Right lobe of liver (tissue), 6 donors: ENCODE data around the gene PTPRD. TPM values are rescaled to one million over a fixed set of nuclear protein-coding genes. Genes with fewer than 3 reads are reported as not detected.

Experiments used
- ATAC-seq, 4 donors: fragments of 200-7000 bp; cut with Tn5 transposase; one replicate each; pipeline ENCODE4 v1.9.1; 2020; ENCODE audit warnings: mild to moderate bottlenecking in 4 of 4, moderate library complexity in 4 of 4
- DNase-seq, 3 donors: peaks; one replicate each; pipeline ENCODE4 v3.0.0-alpha.2; 2020
- H3K27ac ChIP-seq, 3 donors: fragments of 200-600 bp; one replicate each; pipeline ENCODE4 v1.8.0; 2022
- H3K27me3 ChIP-seq, 2 donors: fragments of 200-600 bp; one replicate each; pipeline ENCODE4 v1.8.0; 2022
- H3K36me3 ChIP-seq, 4 donors: fragments of 200-600 bp; sonication (generic) in 1 of 4; one replicate each; pipeline versions ENCODE4 v1.5.1 to v1.8.0; 2017 to 2022; ENCODE audit warnings: control low read depth in 1 of 4
- H3K4me1 ChIP-seq, 4 donors: fragments of 200-600 bp; sonication (generic) in 1 of 4; one replicate each; pipeline versions ENCODE4 v1.5.1 to v1.8.0; 2017 to 2022; ENCODE audit warnings: control low read depth in 1 of 4
- H3K4me3 ChIP-seq, 3 donors: fragments of 200-600 bp; one replicate each; pipeline ENCODE4 v1.8.0; 2022
- H3K9me3 ChIP-seq, 4 donors: fragments of 200-600 bp; sonication (generic) in 1 of 4; one replicate each; pipeline versions ENCODE4 v1.5.1 to v1.8.0; 2017 to 2022; ENCODE audit warnings: control low read depth in 1 of 4
- CTCF ChIP-seq, 4 donors: fragments of 200-600 bp in 3 of 4; fragments of 450-650 bp in 1 of 4; IDR thresholded peaks; one replicate each; pipeline versions ENCODE4 v1.5.1 to v1.8.0; 2016 to 2022; ENCODE audit warnings: antibody characterized with exemption in 4 of 4, mild to moderate bottlenecking in 2 of 4
- POLR2A ChIP-seq: fragments of 450-650 bp; IDR thresholded peaks from one replicate; pipeline ENCODE4 v1.6.1; 2017; ENCODE audit warnings: antibody characterized with exemption, mild to moderate bottlenecking
- WGBS: methylation state at CpG from one replicate; pipeline ENCODE4 v1.1.6; 2018; ENCODE audit warnings: low coverage, low lambda C conversion rate; ENCODE audit not compliant: insufficient coverage; ENCODE audit errors: missing lambda C conversion rate; 5-methylcytosine and 5-hydroxymethylcytosine counted together
- intact Hi-C, 2 donors: fragments of 100-400 bp; cut with DNase I; formaldehyde crosslinking; loops; one replicate each; pipeline versions ENCODE4 v1.11.2 to v1.14.1; 2022
- total RNA-seq, 6 experiments: library from RNA; depleted of rRNA in 2 of 6; stranded (reverse); fragments of >200 nt in 2 of 6; fragmentation: NEBNext Ultra II Directional in 3 of 6; extraction: Animal tissue kit (Norgen Biotek cat#: 25700) in 3 of 6; gene quantifications; one replicate each; pipeline versions ENCODE4 v1.1.0 to v1.2.4, GENCODE V29; 2016 to 2023
- donor health status: DM: no; HTN: yes; CAD: no.
- donor health status: DM: no; HTN: no; CAD: no.
- donor health status: DM: no; HTN: no; CAD: no.
- donor health status: DM: no; HTN: yes; CAD: no.
- donor health status: DM: no; HTN: yes; CAD: no.

PTPRD gene
- total RNA-seq, 6 experiments from 2014 or later, result 5.4 to 29.8 (median 13.9) TPM

DNA sequence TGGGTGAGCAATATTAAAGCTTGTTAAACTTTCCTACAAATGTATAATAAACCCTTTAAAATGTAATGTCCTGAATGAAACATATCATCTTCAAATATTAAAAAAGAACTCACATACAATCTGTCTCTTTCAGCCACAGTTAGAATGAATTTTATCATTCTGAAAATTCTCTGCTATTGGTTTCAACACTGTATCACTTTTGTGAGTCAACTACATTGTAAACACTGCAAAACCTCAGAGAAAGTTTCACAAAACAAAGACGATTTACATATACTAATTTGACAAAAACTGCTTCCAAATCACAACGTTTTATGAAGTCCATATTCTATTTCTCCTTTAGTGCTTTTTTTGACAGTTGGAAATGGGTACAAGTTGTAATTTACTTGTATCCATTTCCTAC is 1781.2 kb downstream of the PTPRD start:
- peak in 3 of 4 donors; percentile 26 to 80 (median 58) for ATAC-seq
- TF ChIP-seq CTCF (IDR thresholded peaks at IDR 0.05), result no peak
- TF ChIP-seq POLR2A, result no peak
- H3K27ac ChIP-seq, result no peak overlapping the region
- H3K9me3 ChIP-seq, result no peaks in the 10 kb centered on the region
- no peak for DNase-seq
- no peak overlapping the region for H3K4me3 ChIP-seq
- intact Hi-C loops, result no loop called here
- WGBS, result 20% methylated on average over 2 of the region's 2 CpGs
- H3K27me3 ChIP-seq, result no peaks in the 10 kb centered on the region
- no peaks in the 10 kb centered on the region for H3K36me3 ChIP-seq
- no peaks in the 10 kb centered on the region for H3K4me1 ChIP-seq

GRCh38 chr9:8826281-8826680 is 1786.5 kb downstream of the PTPRD start:
- intact Hi-C loops, result no loop called here

DNA sequence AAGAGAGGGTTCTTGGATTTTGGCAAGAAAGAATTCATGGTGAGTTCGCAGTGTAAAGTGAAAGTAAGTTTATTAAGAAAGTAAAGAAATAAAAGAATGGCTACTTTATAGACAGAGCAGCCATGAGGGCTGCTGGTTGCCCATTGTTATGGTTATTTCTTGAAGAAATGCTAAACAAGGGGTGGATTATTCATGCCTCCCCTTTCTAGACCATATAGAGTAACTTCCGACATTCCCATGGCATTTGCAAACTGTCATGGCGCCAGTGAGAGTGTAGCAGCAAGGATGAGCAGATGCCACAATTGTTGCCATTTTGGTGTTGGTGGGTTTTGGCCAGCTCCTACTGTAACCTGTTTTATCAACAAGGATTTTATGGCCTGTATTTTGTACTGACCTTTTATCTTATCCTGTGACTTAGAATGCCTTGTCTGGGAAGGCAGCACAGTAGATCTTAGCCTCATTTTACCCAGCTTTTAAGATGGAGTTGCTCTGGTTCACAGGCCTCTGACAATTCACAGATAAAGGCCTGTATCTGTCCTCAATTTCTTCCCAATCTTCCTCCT is 1787.1 kb downstream of the PTPRD start:
- WGBS, result 43% methylated on average over 2 of the region's 3 CpGs
- intact Hi-C loops, result no loop called here
- Histone ChIP-seq H3K4me3 (peak overlapping the region in 2 of 3 donors; percentile 19 to 35), H3K36me3 (no peaks in the 10 kb centered on the region), H3K27me3 (no peaks in the 10 kb centered on the region), H3K27ac (peak overlapping the region in 2 of 3 donors; percentile 5 to 95), H3K4me1 (peaks cover 0 to 26% (median 5%) of the 10 kb centered on the region in 4 donors), H3K9me3 (no peaks in the 10 kb centered on the region)
- DNase-seq, result no peak
- ATAC-seq, result no peak
- no peak for TF ChIP-seq POLR2A
- no peak for TF ChIP-seq CTCF (IDR thresholded peaks at IDR 0.05)

More at GRCh38 chr9:8826281-8826680, 1786.5 kb downstream of the PTPRD start:
- Histone ChIP-seq H3K27ac (no peak overlapping the region), H3K4me3 (no peak overlapping the region), H3K9me3 (no peaks in the 10 kb centered on the region), H3K36me3 (no peaks in the 10 kb centered on the region), H3K4me1 (peaks cover 0 to 26% (median 5%) of the 10 kb centered on the region in 4 donors), H3K27me3 (no peaks in the 10 kb centered on the region)
- ATAC-seq (no peak), DNase-seq (no peak)
- 77% methylated on average over 2 of the region's 2 CpGs for WGBS
- TF ChIP-seq POLR2A (no peak), CTCF (IDR thresholded peaks at IDR 0.05) (no peak)

- Histone ChIP-seq H3K4me3 (peak overlapping the region in 2 of 3 donors; percentile 29 to 47), H3K4me1 (peaks cover 0 to 32% (median 5%) of the 10 kb centered on the region in 4 donors), H3K9me3 (no peaks in the 10 kb centered on the region), H3K27ac (peak overlapping the region; percentile 39 to 96 (median 95)), H3K27me3 (no peaks in the 10 kb centered on the region), H3K36me3 (no peaks in the 10 kb centered on the region)
- ATAC-seq, result peak; percentile 21 to 48 (median 38)
- intact Hi-C loops, result no loop called here
- TF ChIP-seq POLR2A (no peak), CTCF (IDR thresholded peaks at IDR 0.05) (no peak)
- 79% methylated on average over 10 of the region's 10 CpGs for WGBS
- DNase-seq, result peak in 1 of 3 donors; percentile 21
These were observed 1789.5 kb downstream of the PTPRD start for GRCh38 chr9:8823131-8823895.
